Nephron (organoid): Measurements from ENCODE around the gene CLDN19.

ENCODE experiments used
- H3K27ac Mint-ChIP-seq, 3 experiments: 2 replicates each; pipeline ENCODE4 v1.8.0; 2020; ENCODE audit warnings: mixed read lengths in 3 of 3, mild to moderate bottlenecking in 2 of 3, moderate library complexity in 1 of 3
- H3K27me3 Mint-ChIP-seq: 2 replicates; pipeline ENCODE4 v1.8.0; 2021; ENCODE audit warnings: low read depth, mild to moderate bottlenecking, moderate library complexity, mixed read lengths
- H3K36me3 Mint-ChIP-seq: 2 replicates; pipeline ENCODE4 v1.8.0; 2020; ENCODE audit warnings: low read depth, mixed read lengths
- H3K4me1 Mint-ChIP-seq: 2 replicates; pipeline ENCODE4 v1.8.0; 2020; ENCODE audit warnings: mixed read lengths
- H3K4me3 Mint-ChIP-seq, 3 experiments: 2 replicates each; pipeline ENCODE4 v1.8.0; 2020; ENCODE audit warnings: mild to moderate bottlenecking in 3 of 3, mixed read lengths in 3 of 3, moderate library complexity in 2 of 3
- H3K9me3 Mint-ChIP-seq: 2 replicates; pipeline ENCODE4 v1.8.0; 2020; ENCODE audit warnings: mixed read lengths
- TF ChIP-seq, protein P1 (sequence below), 3 experiments: fragments of 200-600 bp; sonication (generic); IDR thresholded peaks; one replicate each; pipeline ENCODE4 v1.5.0; 2021; ENCODE audit warnings: antibody characterized with exemption in 3 of 3; ENCODE audit not compliant: unreplicated experiment in 3 of 3

Gene CLDN19

DNA sequence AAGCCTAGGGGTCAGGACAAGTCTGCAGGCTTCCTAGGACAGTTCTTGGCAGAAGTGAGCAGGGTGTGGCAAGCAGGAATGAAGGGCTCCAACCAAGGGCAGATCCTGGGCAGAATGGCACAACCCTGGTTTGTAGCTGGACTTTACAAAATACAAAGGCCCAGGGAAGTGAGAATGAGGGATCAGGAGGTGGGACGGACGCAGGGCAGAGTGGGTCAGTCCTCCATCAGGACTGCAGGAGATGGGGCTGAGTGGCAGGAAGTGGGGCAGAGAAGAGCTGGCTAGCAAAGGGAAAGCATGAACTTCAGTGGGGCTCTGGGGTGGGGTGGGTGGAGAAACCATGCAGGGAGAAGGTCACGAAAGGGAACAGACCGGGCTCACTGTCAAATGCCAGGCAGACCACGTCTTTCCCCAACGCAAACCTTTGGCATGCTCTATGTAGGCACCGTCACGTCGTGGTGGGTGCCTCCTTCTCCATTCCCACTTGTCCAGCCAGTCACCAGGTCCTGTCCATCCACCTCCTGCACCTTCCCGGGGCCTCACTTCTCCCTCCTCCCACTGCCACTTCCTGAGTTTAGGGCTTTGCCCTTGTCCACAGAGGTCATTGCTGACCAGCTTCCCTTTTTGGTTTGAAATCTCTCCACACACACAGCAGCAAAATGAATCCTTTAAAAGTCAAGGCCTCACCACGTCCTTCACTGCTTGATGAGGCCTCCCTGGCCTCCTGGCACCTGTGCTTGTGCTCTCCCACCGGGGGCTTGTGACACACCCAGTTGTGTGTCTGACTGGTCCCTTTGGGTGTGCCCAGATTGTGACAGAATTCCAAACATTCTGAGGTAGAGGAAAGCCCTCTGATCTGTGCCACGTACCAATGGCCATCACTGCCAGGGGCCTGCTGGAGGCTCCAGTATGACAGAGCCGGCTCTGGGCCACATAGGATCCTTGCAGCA is 8.7 kb upstream of the CLDN19 start:
- Mint-ChIP-seq H3K27ac (no peak overlapping the region), H3K4me3 (no peak overlapping the region), H3K4me1 (peaks cover 6% of the 10 kb centered on the region), H3K27me3 (peaks cover 3% of the 10 kb centered on the region), H3K36me3 (peaks cover 70% of the 10 kb centered on the region), H3K9me3 (peaks cover 11% of the 10 kb centered on the region)
- TF ChIP-seq, protein P1, sequence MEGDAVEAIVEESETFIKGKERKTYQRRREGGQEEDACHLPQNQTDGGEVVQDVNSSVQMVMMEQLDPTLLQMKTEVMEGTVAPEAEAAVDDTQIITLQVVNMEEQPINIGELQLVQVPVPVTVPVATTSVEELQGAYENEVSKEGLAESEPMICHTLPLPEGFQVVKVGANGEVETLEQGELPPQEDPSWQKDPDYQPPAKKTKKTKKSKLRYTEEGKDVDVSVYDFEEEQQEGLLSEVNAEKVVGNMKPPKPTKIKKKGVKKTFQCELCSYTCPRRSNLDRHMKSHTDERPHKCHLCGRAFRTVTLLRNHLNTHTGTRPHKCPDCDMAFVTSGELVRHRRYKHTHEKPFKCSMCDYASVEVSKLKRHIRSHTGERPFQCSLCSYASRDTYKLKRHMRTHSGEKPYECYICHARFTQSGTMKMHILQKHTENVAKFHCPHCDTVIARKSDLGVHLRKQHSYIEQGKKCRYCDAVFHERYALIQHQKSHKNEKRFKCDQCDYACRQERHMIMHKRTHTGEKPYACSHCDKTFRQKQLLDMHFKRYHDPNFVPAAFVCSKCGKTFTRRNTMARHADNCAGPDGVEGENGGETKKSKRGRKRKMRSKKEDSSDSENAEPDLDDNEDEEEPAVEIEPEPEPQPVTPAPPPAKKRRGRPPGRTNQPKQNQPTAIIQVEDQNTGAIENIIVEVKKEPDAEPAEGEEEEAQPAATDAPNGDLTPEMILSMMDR (IDR thresholded peaks at IDR 0.05; ENCODE audit: unreplicated experiment in 3 of 3) = no peak

DNA sequence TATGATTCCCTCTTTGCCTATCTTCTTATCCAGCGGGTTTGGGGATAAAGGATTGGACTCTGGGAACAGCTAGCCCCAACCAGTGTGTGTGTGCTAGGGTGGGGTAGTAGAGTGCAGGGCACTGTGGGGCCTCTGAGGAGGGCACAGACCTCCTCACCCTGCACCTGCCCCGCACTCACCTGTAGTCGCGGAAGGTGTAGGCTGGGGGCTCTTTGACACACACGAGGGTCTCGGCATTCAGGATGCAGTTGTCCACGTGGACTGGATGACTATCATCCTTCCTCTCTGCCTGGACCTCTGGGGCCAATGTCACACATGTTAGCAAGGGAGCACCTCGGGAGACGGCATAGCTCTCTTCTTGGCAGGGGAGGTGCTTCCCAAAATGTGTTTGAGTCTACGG is 8.0 kb upstream of the CLDN19 start:
- Mint-ChIP-seq H3K9me3 (peaks cover 11% of the 10 kb centered on the region), H3K27me3 (peaks cover 3% of the 10 kb centered on the region), H3K27ac (no peak overlapping the region), H3K4me3 (no peak overlapping the region), H3K4me1 (peaks cover 14% of the 10 kb centered on the region), H3K36me3 (peaks cover 63% of the 10 kb centered on the region)
- TF ChIP-seq, protein P1 (IDR thresholded peaks at IDR 0.05; ENCODE audit: unreplicated experiment in 3 of 3) = no peak

DNA sequence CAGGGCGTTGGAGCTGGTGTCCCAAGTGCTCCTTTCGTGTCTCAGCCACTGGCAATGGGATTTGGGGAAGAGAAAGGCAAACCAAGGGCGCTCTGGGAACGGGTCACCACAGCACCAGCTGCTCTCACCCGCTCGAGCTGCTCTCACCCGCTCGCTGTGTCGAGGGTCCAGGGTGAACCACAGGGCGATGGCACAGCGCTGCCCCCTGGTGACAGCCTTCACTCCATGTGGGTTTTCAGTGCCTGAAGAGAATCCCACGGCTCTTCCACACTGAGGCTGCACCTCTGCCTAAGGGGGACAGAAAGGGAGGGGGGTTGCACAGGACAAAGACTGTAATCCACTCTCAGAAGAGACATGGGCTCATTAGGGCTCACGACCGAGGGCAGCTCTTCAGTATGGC is 7.1 kb upstream of the CLDN19 start:
- Mint-ChIP-seq H3K27me3 (peaks cover 3% of the 10 kb centered on the region), H3K9me3 (peaks cover 7% of the 10 kb centered on the region), H3K27ac (no peak overlapping the region), H3K36me3 (peaks cover 54% of the 10 kb centered on the region), H3K4me3 (no peak overlapping the region), H3K4me1 (peaks cover 23% of the 10 kb centered on the region)
- TF ChIP-seq, protein P1 (IDR thresholded peaks at IDR 0.05; ENCODE audit: unreplicated experiment in 3 of 3) = peak; percentile 51 to 62 (median 53)

DNA sequence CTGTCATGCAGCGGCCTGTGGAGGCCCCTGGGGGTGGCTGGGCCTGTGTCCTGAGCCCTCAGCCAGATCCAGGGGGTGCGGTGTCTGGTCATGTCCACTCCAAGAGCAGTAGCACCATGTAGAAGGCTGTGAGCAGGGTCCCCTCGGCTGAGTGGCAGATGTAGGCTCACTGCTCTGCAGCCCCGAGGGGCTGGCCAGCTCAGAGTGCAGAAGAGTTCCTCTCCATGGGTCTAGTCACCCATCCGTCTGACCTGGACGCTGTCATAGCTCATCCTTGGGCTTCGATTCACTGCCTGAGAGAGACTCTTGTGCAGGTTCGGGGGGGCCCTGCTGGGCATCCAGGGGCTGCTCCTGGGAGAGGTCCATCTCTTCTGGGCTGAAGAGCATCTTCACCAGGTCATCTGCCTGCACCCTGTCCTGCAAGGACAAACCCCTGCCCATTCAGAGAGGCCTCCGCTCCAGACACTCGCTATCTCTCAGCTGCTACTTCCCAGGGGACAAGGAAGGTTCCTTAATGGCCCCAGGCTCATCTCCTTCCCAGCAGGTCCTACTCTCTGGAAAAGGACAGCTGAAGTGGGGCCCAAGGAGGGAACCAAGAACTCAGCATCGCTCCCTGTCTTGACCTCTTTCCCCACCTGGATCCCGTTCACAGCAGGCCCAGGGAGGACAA is 6.5 kb upstream of the CLDN19 start:
- peaks cover 27% of the 10 kb centered on the region for H3K4me1 Mint-ChIP-seq
- no peak overlapping the region for H3K4me3 Mint-ChIP-seq
- H3K36me3 Mint-ChIP-seq = peaks cover 49% of the 10 kb centered on the region
- no peak overlapping the region for H3K27ac Mint-ChIP-seq
- H3K9me3 Mint-ChIP-seq = peaks cover 4% of the 10 kb centered on the region
- H3K27me3 Mint-ChIP-seq = peaks cover 3% of the 10 kb centered on the region
- TF ChIP-seq, protein P1 (IDR thresholded peaks at IDR 0.05; ENCODE audit: unreplicated experiment in 3 of 3) = no peak

DNA sequence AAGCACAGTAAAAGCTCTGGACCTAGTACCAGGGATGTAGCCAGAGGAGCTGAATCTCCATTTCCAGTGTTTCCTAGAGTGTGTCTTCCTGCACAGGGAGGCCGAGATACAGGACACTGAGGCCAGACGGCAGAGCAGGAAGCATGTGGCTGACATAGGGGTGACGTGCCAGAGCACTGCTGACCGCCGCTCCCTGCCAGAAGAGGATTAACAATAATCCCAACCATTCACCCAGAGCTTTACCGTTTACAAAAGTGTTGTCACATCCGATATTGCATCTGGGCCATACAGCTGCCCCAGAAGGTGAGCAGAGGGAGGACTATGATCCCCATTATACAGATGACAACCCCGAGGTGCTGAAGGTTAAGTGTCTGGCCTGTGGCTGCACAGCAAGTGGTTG is 5.8 kb upstream of the CLDN19 start:
- peak overlapping the region in 2 of 3 experiments; percentile 16 to 47 for H3K27ac Mint-ChIP-seq
- H3K36me3 Mint-ChIP-seq = peaks cover 46% of the 10 kb centered on the region
- H3K27me3 Mint-ChIP-seq = peaks cover 3% of the 10 kb centered on the region
- peaks cover 3% of the 10 kb centered on the region for H3K9me3 Mint-ChIP-seq
- H3K4me3 Mint-ChIP-seq = no peak overlapping the region
- TF ChIP-seq, protein P1 (IDR thresholded peaks at IDR 0.05; ENCODE audit: unreplicated experiment in 3 of 3) = no peak
- peaks cover 33% of the 10 kb centered on the region for H3K4me1 Mint-ChIP-seq
